NCI-H146 treated with DMSO at 0.1 percent for 48 hours (cell line): ENCODE measurements around the gene PRDM16.

Experiments
- DNase-seq: peaks from one replicate; lab custom pipeline; 2025; ENCODE audit not compliant: unreplicated experiment; lab: John Stamatoyannopoulos, UW

Gene PRDM16

GRCh38 chr1:3419415-3420204, 350.6 kb downstream of the PRDM16 start:
- DNase-seq = no peak

DNA sequence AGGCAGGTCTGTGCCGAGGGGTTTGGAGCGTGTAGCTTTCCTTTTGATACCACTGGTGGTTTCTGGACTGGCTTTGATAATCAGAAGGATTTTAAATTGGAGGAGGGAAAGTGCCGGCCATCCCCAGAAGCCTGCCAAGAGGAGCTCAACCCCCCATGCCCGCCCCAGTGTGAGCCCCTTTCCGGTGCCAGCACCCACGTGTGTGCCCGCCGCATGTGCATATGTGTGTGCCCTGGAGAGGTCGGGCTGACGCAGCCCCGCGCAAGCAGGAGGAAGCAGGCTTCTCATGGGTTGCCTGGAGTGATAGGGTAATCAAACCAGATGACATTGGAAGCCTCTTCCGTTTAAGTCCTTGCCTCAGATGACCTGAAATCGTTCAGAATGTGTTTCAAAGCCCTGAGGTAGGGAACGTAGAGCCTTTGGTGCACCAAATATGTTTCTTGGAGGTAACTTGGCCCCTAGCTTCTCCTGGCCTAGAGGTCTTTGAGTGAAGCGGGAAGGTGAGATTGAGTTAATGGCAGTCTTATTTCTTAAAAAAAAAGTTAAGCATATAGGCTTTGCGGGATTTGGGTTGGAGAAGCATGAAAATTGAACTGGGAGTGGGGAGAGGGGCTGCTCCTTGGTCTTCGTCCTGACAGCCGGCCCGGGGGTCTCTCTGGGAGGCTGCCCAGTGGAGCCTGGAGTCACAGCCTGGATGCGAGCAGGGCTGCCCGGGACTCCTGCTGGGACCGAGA, 351.4 kb downstream of the PRDM16 start:
- DNase-seq = no peak

DNA sequence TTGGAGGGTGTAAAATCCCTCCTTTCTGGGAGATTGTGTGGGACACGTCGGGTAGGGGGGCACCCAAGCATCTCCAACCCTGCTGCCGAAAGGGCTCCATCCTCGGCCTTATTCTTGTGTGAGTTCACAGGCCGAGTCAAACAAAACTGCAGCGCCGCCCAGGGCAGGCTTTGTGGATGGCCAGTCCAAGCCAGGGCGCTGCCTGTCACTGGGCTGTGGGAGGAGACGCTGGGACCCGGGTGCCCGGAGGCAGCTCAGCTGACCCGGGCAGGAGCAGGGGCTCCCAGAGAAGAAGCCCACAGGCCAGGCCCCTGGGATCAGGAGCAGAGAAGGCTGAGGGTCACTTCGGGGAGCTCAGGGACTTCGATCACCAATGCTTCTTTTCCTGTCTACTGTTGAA, 353.6 kb downstream of the PRDM16 start:
- DNase-seq = no peak

GRCh38 chr1:3423245-3423829, 354.3 kb downstream of the PRDM16 start:
- DNase-seq = no peak

GRCh38 chr1:3423896-3424611, 355.1 kb downstream of the PRDM16 start:
- DNase-seq = no peak

DNA sequence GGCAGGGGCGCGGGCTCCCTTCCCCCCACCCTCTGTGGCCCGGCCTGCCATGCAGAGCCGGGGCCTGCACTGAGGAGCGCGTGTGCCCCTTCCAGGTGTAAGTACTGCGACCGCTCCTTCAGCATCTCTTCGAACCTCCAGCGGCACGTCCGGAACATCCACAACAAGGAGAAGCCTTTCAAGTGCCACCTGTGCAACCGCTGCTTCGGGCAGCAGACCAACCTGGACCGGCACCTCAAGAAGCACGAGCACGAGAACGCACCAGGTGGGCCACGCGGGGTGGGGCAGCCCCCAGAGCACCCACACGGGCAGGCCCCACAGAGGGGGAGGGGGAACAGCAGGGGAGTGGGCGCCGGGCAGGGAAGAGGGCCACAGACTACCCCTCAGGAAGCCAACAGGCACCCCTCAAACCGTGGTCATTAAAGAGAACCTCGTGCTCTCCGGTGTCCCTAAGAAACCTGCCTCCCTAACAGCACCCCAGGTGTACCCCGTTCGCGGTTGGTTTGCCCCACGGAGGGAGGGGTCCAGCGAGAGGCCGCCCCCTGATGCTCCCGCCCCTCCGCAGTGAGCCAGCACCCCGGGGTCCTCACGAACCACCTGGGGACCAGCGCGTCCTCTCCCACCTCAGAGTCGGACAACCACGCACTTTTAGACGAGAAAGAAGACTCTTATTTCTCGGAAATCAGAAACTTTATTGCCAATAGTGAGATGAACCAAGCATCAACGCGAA, 356.6 kb downstream of the PRDM16 start:
- no peak for DNase-seq

DNA sequence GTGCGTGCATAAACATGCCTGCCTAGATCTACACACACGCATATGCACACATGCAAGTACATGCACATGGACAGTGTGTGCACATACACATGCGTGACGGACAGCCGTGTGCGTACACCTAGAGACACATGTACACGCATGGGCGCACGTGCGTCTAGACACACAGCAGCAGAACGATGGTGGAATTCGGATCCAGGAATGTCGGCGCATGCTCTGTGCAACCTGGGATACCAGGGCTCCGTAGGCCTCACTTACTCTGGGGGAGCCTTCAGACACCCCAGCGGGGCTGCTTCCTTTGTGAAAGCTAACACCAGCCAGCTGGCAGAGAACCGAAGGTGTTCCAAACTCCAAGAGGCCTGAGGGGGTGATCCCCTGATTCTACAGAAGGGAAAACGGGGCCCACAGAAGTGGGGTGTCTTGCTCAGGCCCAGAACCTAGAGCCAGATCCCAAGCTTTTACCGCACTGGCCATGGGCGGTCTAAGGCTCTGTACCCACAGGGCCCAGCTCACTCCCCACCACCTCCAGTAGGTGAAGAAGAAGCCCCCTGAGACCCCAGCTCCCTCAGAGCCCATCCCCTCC, 358.0 kb downstream of the PRDM16 start:
- no peak for DNase-seq

- no peak for DNase-seq
These were observed 359.0 kb downstream of the PRDM16 start for GRCh38 chr1:3427711-3428704.

- no peak for DNase-seq
These were observed 359.9 kb downstream of the PRDM16 start for GRCh38 chr1:3428899-3429298.

GRCh38 chr1:3429320-3429719, 360.3 kb downstream of the PRDM16 start:
- DNase-seq = no peak

DNA sequence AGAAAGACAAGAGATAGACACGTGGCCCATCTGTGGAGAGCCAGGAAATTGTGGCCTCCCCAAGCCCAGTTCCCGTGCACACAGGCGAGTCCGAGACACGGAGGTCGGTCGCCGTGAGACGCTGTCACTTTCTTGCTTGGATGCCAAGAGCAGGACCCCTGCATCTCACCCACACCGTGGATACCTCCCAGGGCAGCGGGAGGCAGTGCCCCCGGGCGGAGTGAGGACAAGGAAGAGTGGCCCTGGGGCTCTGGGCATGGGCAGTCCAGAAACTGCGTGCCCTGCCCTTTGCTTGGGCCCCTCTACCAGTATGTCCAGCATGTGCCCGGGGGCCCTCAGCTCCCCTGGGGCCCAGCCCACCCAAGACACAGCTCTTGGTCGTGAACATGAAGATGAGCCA, 360.8 kb downstream of the PRDM16 start:
- DNase-seq = no peak

- no peak for DNase-seq
These were observed 361.4 kb downstream of the PRDM16 start for GRCh38 chr1:3430406-3430805.

- no peak for DNase-seq
These were observed 361.8 kb downstream of the PRDM16 start for GRCh38 chr1:3430820-3431219.

GRCh38 chr1:3431266-3431665, 362.3 kb downstream of the PRDM16 start:
- no peak for DNase-seq

DNA sequence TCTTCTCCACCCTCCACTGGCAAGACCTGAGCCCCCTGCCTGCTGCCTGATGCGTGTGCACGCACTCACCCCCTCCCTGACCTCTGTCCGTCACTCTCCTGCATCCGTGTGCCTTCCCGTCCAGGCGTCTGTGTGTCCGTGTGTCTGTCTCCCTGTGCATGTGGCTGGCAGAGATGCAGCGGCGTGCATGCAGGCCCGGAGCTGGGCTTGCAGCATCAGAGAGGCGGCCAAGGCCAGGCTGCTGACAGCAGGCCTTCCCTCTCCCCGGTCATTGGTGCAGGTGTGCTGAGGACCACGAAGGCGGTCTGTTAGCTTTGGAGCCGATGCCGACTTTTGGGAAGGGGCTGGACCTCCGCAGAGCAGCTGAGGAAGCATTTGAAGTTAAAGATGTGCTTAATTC, 362.7 kb downstream of the PRDM16 start:
- DNase-seq = no peak

DNA sequence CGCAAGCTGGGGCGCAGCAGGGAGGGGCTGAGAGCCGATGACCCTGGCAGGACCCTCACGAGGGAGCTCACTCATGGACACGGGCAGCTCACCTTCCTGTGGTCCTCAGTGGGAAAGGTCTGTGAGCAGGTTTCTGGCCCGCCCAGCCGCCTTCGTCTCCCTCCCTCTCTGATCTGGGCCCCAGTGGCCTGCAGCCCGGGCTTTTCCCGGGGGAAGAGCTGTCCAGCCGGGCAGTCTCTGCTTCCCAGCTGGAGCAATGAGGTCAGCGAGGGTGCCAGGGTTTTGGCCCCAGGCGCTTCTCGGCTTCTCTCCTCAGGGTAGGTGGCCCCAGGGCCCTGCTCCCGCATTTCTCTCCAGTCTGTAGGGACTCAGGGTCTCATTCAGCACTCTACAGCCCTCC, 363.3 kb downstream of the PRDM16 start:
- DNase-seq = no peak

- DNase-seq = no peak
These were observed 364.1 kb downstream of the PRDM16 start for GRCh38 chr1:3433076-3433475.

GRCh38 chr1:3433596-3434320, 364.8 kb downstream of the PRDM16 start:
- DNase-seq = no peak
